Ammon's horn (tissue), 1 donor: ENCODE results near the gene CLCA1.
A peak's percentile ranks its signal among the peaks of the same experiment; 100 is the strongest.
"Not testable (repeated sequence)": the region's sequence is repeated elsewhere in the genome, so short reads cannot be mapped to it uniquely, and the experiment has no call there.

ENCODE experiments used
- DNase-seq: peaks from one replicate; pipeline ENCODE4 v3.0.0-alpha.2; 2016; ENCODE audit warnings: low spot score

The CLCA1 gene

DNA sequence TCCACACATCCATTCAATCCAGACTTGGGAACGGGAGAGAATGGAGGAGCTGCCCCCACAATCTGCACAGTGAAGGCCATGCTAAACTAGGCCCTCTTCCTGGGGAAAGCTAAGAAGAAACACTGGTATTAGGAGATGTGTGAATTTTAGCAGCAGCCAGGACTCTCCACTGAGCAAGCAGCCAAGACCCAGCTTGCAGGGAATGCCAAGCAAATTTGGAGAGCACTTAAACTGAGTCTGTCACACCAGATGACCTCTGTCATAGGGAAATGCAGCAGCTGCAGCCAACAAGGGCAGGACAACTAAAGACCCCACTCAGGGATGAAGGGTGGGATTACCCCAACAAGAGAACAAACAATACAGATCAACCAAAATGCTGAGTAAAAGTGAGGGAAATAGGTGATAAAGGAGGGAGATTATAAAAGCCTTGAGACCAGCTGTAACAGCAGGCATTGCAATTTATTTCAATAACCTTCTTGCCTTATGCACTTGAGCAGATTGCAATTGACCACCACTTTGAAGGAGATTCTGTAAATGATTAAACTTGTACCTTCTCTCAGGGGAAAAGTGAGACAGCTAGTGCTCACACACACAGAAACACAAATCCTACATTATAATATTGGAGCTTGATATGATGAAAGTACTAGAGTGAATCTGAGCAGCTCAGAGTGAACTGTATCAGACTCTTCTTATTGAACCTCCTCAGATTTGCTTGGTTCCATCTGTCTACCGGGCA lies 2.5 kb upstream of the CLCA1 start:
- no peak for DNase-seq

DNA sequence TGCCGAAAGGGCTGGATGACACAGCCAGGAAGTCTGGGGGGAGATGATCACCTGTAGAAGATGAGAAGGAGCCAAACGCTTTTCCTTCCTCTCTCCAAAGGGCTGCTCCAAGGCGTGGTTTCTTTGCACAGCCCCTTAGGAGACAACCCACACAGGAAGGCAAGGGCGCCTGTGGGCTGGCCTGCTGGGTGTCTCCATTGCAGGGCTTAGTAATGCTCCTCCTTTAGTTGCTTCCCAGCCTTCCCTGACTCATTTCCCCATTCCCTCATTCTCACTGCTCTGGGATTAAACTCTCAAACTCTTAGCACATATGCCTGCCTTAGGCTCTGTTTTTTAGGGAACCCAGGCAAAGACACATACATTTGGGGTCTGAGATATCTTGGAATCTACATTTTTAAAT lies 1.7 kb upstream of the CLCA1 start:
- no peak for DNase-seq

DNA sequence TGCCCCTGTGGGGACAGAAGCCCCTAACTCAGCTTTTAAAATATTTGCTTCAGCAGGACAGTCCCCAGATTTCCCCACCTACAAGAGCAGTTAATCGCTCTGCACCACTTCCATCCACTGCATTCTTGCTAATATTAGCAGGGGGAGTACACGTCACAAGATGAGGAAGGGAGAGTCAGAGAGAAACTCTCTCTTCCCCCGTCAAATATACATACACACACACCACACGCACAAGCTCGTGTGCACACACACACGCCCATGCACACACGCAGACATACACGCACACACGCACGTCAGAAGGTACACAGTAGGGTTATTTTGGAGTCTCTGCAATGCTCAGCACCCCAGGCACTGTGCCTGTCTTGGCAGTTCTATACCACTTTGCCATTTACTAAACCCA lies 2.1 kb downstream of the CLCA1 start:
- DNase-seq: peak; percentile 23

DNA sequence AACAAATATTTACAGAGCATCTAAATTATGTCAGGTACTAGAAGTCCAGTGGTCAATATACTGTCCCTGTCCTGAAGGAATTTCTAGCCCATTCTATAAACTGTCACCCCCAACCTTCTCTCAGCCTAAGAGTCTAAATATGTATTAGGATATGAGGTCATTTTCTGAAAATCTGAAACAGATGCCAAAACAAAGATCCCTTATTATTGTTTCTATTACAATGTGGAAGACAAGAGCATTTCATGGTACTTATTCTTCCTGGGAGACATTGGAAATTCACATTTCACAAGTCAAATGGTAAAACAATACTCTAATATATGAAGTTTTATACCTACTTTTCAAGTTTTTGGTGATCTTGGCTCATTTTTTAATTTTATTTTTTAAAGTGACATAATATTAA lies 2.6 kb downstream of the CLCA1 start:
- DNase-seq: no peak

DNA sequence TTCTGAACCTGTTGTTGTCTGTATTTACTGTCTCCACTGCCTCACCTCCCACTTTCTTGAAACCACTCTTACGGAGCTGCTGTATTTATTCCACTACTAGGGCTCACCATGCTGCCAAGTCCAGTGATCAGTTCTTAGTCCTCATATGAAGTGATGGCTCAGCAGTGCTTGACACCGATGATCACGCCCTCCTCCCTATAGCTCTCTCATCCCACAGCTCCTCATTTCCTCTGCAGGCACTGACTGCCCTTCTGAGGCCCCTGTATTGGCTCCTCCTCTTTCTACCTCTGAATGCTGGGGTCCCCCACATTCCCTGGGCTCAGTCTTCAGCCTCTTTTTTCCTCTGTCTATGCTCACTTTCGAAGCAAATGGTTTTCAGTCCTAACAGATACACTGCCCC lies 3.4 kb downstream of the CLCA1 start:
- DNase-seq: no peak

DNA sequence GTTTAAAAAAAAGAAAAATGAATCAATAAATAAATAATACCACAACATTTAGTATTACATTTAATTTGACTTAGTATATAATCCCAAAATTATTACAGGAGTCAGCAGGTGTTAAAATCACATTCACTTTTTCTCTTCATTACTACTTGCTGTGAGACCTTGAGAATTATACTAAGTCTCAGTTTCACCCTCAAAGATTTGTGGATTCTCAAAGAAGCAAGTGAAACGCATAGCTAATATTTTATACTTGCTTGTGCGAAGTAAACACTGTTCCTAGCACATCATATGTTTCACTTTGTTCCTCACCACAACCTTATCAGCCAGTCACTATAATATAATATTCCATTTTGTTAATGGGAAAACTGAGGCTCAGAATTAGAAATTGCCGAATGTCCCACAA lies 4.0 kb downstream of the CLCA1 start:
- DNase-seq: no peak

DNA sequence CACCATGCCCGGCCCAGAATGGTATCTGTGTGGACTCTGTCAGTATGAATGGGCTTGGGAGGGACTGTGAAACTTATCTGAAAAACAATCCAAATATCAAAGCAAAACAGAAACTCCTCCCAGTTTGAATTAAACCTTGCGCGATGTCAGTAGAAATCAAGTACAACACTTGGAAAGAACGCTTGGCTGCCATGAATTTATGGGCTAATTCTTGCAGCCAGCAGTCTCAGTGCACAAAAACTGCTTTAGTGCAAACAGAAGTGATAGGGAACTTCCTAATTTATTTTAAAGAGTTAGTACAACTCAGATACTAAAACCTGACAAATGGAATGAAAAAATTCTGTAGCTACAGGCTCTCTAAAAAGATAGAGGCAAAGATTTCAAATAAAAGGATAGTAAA lies 8.5 kb downstream of the CLCA1 start:
- no peak for DNase-seq

DNA sequence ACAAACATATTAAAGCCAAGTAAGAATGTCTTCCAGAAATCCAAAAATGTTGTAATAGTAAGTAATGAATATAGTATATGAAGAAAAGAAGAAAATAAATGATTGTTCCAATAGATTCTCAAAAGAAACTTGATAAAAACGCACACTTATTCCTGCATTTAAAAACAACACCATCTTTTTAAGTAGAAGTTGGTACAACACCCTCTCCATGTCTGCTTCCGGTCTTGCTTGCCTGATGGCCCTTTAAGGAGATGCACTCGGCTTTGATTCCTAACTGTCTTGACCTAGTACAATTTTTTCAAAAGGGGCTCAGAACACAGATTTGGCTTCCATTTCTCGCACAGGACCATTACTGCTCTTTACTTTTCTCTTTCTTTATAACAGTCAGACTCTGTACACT lies 9.0 kb downstream of the CLCA1 start:
- DNase-seq: no peak

DNA sequence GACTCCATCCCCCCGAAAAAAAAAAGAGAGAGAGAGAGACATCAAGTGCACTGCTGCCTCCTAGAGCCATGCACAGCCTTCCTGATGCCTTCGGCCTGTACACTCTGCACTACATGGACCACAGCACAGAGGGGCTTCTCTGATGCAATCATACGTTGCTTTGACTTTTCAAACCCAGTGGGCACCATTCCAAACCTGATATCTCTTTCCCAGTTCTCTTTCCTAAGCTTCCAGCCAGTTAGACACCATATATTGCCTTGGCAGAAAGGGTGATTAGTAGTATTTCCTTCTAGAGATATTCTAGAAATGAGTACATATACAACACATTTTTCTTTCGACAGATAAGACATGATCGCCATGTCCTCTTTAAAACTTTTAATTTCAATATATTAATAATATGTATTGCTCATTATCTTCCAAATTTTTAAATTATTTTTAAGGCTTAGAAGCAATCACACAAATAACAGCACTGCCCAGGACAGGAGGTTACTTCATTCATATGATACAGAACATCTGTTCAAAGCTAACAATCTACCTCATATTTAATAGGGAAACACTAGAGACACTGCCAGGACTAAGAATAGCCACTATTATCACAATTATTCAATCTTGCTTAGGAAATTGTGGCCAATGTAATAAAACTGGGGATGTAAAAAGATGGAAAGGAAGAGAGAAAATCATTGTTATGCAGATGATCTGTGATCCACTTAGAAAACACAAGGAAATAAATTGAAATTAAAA lies 9.9 kb downstream of the CLCA1 start:
- DNase-seq: no peak

DNA sequence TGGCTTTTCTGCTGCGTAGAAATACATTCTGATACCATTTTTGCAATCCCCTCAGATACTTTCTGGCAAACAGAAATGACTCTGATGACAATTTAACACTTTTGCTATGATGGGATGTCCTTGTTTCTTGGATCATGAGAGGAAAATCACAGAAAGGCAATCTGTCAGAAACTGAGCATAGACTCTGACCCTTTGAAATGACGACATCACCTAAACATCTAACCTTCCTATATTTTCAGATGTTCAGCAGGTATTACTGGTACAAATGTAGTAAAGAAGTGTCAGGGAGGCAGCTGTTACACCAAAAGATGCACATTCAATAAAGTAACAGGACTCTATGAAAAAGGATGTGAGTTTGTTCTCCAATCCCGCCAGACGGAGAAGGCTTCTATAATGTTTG lies 13.2 kb downstream of the CLCA1 start:
- DNase-seq: no peak

DNA sequence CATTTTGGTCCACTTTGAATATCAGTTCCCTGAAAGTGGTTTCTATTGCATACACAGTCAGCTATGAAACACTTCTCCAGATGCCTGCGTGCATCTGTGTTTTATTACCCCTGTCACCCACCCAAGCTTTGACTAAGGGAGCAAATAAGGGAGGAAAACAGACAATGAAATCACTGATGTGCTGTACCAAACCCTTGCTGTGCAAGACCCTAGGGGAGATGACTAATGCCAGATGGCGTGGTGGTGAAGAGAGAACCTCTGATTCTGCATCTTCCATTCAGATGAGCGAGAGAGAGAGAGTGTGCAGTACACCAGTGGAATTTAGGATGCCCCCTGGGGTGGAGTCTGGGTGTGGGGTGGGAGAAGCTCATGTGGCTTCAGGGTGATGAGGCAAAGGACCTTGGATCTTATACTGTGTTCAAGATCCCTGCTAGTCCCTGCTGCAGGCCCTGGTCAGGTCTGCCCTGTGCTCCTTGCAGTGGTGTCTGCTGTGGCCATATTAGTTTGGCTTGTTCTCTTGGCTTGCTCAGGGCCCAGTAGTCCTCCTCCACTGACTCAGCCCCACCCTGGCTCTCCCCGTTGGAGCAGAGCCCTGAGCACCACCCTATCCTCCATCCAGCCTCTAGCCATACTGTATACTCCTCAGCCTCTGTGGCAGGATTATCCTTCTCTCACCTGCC lies 18.5 kb downstream of the CLCA1 start:
- peak; percentile 33 for DNase-seq

DNA sequence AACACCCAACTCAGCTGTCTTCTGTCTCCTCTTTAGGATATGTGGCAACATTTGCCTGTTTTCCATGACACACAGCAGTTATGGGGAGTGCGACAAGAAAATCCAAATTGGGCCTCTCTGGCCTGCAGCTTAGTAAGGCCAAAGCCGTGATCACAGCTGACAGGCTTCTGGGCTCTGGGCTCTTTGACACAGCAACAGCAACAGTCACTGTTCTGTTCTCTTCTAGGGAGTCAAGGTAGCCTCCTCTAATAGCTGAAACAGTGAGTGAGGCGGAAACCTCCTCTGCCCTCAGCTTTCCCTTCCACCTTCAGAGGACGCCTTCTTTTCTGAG lies 19.0 kb downstream of the CLCA1 start:
- no peak for DNase-seq

DNA sequence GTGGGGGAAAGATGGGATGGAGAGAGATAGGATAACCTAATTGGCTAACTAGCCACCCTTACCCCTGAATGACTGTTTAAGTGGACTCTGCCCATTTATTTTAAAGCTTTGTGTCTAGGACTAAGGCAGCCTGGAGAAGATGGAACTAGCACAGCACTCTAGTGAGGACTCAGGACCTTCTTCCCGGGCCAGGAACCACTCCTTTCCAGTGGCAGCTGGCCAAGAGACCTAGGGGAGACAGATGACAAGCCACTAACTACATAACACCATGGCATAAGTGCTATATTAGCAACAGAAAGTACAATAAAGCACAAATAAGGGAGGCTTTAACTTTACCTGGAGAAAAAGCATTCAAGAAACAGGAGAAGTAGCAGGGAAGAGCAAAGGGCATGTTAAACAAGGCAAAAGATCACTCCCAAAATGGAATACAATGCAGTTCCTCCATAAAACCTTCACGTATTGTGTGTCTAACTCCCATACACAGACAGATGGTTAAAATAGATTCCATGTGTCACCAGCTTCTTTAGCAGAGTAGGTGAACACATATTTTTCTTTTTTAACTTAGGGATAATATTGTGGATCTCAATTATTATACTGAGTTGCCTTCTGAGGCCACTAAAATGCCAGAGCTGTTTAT lies 20.6 kb downstream of the CLCA1 start:
- DNase-seq: no peak

DNA sequence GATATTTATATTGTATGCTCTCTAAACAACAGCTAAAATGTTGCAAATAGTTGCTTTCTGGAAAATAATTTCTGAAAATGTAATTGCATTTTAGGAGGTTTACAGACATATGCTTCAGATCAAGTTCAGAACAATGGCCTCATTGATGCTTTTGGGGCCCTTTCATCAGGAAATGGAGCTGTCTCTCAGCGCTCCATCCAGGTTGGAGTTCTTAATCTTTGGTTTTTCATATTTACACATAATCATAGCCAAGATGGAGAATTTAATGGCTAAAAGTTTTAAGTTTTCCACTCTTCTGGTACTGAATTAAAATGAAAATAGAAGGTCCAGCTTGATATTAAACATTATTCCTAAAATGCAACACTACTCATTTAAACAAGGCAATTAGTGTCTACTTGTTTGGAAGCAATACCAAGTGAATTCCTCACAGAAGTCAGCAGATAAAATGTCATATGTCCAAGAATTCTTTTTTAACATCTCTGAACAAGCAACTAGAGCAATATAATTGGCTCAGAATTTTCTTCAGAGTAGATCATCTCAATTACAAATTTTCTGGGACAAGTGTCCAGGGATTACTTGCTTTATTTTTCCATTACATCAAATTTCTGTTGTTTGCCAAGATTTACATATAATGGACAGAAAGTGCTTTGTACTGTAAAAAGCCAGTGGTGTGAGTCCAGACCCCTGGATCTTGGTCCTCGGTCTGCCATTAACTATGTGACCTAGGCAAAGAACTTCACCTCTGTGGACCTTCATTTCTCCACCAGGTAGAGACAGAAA lies 22.6 kb downstream of the CLCA1 start:
- no peak for DNase-seq

DNA sequence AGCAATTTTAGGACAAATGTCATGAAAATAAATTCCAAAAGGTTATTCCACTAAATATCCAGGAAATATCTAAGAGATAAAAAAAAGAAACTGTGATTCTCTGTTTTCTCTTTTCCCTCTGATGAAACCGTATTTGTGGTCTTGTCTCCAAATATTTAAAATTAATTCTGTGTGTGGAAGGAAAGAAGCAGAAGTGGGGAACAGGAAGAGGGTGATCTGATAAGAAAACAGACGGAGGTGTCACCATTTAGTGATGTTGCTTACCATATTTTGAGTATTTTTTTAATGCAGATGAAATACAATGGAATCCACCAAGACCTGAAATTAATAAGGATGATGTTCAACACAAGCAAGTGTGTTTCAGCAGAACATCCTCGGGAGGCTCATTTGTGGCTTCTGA lies 29.6 kb downstream of the CLCA1 start:
- no peak for DNase-seq

DNA sequence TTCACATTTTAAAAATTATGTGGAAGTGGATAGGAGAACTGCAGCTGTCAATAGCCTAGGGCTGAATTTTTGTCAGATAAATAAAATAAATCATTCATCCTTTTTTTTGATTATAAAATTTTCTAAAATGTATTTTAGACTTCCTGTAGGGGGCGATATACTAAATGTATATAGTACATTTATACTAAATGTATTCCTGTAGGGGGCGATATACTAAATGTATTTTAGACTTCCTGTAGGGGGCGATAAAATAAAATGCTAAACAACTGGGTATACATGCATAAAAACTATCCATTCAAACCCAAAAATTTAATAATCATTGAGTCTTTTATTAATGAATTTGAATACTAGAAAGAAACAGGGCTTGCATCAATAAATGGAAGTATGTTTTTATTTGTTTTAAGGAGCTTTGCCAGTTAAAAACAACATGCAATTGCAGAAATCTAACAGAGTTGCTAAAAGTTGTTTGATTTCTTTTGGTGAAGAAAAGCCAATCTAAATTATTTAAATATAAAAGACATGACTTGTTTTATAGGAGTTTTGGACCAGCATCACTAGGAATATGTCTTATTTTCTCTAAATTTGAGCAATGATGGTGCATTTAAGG lies 31.4 kb downstream of the CLCA1 start:
- no peak for DNase-seq

DNA sequence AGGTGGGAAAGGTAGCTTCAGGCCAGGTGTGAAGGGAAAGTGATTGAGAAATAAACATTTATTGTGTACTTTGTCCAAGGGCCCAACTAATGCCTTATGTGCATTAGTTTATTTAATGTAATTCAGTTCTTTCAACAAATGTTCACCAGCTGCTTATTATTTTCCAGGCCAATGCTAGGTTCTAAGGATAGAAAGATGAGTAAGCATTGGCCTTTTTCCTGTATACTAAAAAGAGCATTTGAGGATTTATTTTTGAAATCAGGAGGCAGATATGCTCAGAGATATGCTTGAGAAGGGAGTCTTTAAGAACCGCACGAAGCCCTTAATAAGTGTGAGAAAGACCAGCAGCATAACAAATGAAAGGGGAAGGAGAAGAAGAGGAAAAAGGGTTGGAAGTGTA lies 32.0 kb downstream of the CLCA1 start:
- no peak for DNase-seq

DNA sequence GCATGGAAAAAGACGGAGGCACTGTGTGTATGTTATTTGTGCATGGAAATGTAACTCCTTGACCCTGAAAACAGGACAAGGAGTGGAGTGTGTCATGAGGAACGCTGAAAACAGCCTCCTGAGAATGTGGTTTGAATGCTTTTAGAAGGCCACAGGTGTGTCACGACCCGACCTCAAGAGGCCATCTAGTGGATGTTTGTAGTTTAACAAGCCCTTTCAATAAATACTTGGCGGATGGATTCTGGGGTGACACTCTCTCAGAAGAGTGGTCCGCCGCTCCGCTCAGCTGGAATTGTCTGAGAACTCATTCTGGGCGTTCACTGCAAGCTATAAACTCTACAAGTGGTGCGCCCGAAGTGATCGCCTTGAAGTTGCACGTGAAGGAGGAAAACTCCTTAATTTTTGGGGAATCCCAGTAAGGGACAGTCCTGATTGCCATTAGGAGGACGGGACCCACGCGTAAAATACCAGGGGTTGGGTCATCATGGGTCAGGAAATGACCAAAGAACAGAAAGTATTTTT lies 33.5 kb downstream of the CLCA1 start:
- DNase-seq: not testable (repeated sequence)

DNA sequence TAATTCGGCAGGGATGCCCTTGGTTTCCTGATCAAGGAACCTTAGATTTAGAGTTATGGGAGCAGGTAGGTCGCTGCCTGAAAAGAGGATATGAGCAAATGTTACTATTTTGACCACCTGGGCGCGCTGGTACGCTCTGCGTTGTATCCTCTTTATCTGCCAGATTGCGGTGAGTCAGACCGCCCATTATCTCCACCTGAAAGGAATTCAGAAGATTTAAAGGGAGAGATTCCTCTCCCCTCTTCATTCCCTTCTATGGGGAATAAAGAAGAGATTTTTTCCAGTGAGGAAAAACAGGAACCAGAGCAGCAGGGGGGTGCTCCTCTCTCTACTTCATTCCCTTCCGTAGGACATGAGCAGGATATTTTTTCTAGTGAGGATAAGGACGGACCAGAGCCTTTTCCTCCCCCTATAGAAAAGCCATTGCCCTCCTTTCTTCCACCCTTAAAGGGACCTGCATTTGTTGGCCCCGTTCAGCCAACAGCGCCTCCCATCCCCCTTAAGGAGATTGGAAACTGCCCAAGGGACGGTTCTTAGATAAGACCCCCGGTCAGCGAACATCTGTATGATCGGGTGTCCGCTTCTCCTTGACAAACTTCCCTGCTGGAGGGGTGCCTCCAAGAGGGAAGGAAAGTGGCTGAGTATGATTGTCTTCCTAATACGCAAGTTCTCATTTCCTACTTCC lies 34.1 kb downstream of the CLCA1 start:
- DNase-seq: no peak

DNA sequence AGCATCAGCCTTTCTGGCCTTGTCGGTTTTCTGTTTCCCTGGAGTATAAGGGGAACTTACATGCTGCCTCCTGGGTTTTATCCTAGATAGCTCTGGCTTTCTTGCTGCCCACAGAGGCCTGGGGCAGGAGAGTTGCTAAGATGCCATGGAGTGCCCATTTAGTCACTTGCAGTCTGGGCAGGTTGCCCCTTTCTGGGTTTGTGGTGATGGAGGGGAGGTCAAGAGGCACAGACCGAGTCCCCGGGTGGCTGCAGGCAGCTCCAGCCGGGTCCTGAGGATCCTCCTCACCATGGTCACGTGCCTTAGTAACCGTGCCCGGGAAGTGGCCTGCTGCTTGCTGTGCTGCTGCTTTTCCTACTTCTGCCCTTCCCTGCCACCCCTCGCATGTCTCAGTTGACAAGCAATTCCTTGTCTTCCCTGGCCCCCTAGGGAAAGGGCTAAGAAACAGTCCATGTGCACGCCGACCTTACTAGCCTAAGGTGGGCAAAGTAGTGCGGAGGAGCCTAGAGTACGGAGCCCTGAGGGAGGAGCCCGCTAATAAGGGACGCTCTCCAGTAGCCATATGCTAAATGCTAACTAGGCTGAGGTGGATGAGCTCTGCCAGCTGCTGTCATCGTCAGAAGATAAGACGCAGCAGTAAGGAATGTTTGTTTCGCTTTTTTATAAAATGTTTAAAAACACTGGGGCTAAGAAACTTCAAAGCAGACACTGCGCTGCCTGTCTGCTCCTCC lies 34.8 kb downstream of the CLCA1 start:
- DNase-seq: no peak
